K562 (cell line): Measurements from ENCODE around the gene TRAF3. TPM values are rescaled to one million over a fixed set of nuclear protein-coding genes. Genes with fewer than 3 reads are reported as not detected.

Experiments
- ATAC-seq: fragments of 200-7000 bp; cut with Tn5 transposase; 3 replicates; pipeline ENCODE4 v1.9.1; 2020; ENCODE audit warnings: moderate library complexity
- BruUV-seq: library from RNA; stranded (reverse); fragments of 400-500 nt; replicated peaks from 2 replicates; lab custom pipeline; 2021; lab: Mats Ljungman, UMichigan
- CTCF ChIA-PET: fragments of 300-600 bp; formaldehyde crosslinking; extraction: SDS; loops from one replicate; lab custom pipeline; 2021; ENCODE audit warnings: low intra/inter-chr PET ratio; lab: Yijun Ruan, JAX
- POLR2A ChIA-PET: fragments of 300-600, 350-650 bp; sonication (Branson Sonifier 250); formaldehyde crosslinking; extraction: SDS; loops from one replicate; lab custom pipeline; 2021; ENCODE audit warnings: antibody characterized with exemption, inconsistent platforms; lab: Yijun Ruan, JAX
- DNase-seq, 4 experiments: peaks; one replicate each; pipeline versions ENCODE4 v3.0.0 to v3.0.0-alpha.2; 2011 to 2018; ENCODE audit warnings: low spot score in 3 of 4, mixed read lengths in 3 of 4; ENCODE audit errors: extremely low read depth in 1 of 4
- FAIRE-seq: peaks from 2 replicates; lab custom pipeline; 2011; peaks lifted over from hg19 to GRCh38; lab: Jason Lieb, UNC
- H2AFZ ChIP-seq: 2 replicates; pipeline ENCODE4 v1.6.0; 2011; ENCODE audit warnings: low read depth, low read length, control low read depth, inconsistent platforms
- H3K27ac ChIP-seq: fragments of 200-600 bp; 3 replicates; pipeline ENCODE4 v1.8.0; 2011; ENCODE audit warnings: low read depth, mild to moderate bottlenecking, control low read depth, inconsistent platforms, low read length, moderate library complexity, mixed read lengths; ENCODE audit errors: extremely low read depth
- H3K27me3 ChIP-seq, 2 experiments: fragments of 300-600 bp in 1 of 2; 2 replicates in 1 of 2; 3 replicates in 1 of 2; pipeline versions ENCODE4 v1.6.0 to v1.8.0; 2011; ENCODE audit warnings: inconsistent platforms in 2 of 2, low read length in 2 of 2, mild to moderate bottlenecking in 1 of 2, mixed read lengths in 1 of 2, moderate library complexity in 1 of 2; ENCODE audit not compliant: control insufficient read depth in 2 of 2, insufficient read depth in 2 of 2
- H3K36me3 ChIP-seq: fragments of 300-600 bp; 3 replicates; pipeline ENCODE4 v1.8.0; 2011; ENCODE audit warnings: mild to moderate bottlenecking, low read length, inconsistent platforms; ENCODE audit not compliant: control insufficient read depth, insufficient read depth
- H3K4me1 ChIP-seq, 2 experiments: fragments of 200-600 bp in 1 of 2; replicated peaks in 1 of 2; 2 replicates in 1 of 2; 3 replicates in 1 of 2; pipeline versions ENCODE4 v1.5.1 to v1.8.0; 2011; ENCODE audit warnings: inconsistent platforms in 2 of 2, low read length in 2 of 2, mild to moderate bottlenecking in 1 of 2, mixed read lengths in 1 of 2, moderate library complexity in 1 of 2; ENCODE audit not compliant: control insufficient read depth in 2 of 2, insufficient read depth in 2 of 2
- H3K4me2 ChIP-seq: 2 replicates; pipeline ENCODE4 v1.6.1; 2011; ENCODE audit warnings: low read length, control low read depth, inconsistent platforms, mixed read lengths; ENCODE audit not compliant: insufficient read depth
- H3K4me3 ChIP-seq: fragments of 200-600 bp; sonication (generic), shearing (Covaris generic); 2 replicates; pipeline ENCODE4 v1.5.1; 2016; ENCODE audit warnings: control low read depth, inconsistent platforms
- H3K79me2 ChIP-seq: fragments of 200-600 bp; 3 replicates; pipeline ENCODE4 v1.8.0; 2011; ENCODE audit warnings: low read length, inconsistent platforms; ENCODE audit not compliant: control insufficient read depth, insufficient read depth
- H3K9ac ChIP-seq, 2 experiments: 2 replicates each; pipeline versions ENCODE4 v1.6.0 to v1.6.1; 2011; ENCODE audit warnings: low read depth in 2 of 2, low read length in 2 of 2, control low read depth in 1 of 2, inconsistent platforms in 1 of 2, mild to moderate bottlenecking in 1 of 2, mixed read lengths in 1 of 2; ENCODE audit not compliant: insufficient read depth in 1 of 2
- H3K9me1 ChIP-seq: one replicate; pipeline ENCODE4 v1.6.0; 2011; ENCODE audit warnings: inconsistent platforms, mild to moderate bottlenecking, low read length, moderate library complexity; ENCODE audit not compliant: control insufficient read depth, insufficient read depth
- H3K9me3 ChIP-seq: replicated peaks from 2 replicates; pipeline ENCODE4 v1.5.1; 2011; ENCODE audit warnings: low read depth, low read length, inconsistent platforms; ENCODE audit not compliant: control insufficient read depth, insufficient read depth
- H4K20me1 ChIP-seq: replicated peaks from 2 replicates; pipeline ENCODE4 v1.6.1; 2011; ENCODE audit warnings: low read length, inconsistent platforms, mixed read lengths; ENCODE audit not compliant: control insufficient read depth, insufficient read depth
- BRD9 ChIP-seq: fragments of 450-650 bp; IDR thresholded peaks from 2 replicates; pipeline ENCODE4 v1.6.1; 2018; ENCODE audit warnings: low read depth; ENCODE audit not compliant: partially characterized antibody
- CBX3 ChIP-seq, 2 experiments: IDR thresholded peaks; 1 replicate in 1 of 2; 2 replicates in 1 of 2; pipeline ENCODE4 v1.6.1; 2012; ENCODE audit warnings: inconsistent platforms in 2 of 2, low read length in 2 of 2, borderline replicate concordance in 1 of 2, control low read depth in 1 of 2
- CEBPB ChIP-seq: fragments of 450-650 bp; IDR thresholded peaks from 2 replicates; pipeline ENCODE4 v1.6.1; 2016; ENCODE audit warnings: missing genetic modification characterization, missing compliant biosample characterization
- CHD2 ChIP-seq: IDR thresholded peaks from 2 replicates; pipeline ENCODE4 v1.6.1; 2011; ENCODE audit warnings: low read depth, low read length
- DPF2 ChIP-seq: fragments of 450-650 bp; IDR thresholded peaks from 2 replicates; pipeline ENCODE4 v1.6.1; 2016
- ELF1 ChIP-seq: fragments of 200-800 bp; sonication (Bioruptor generic); IDR thresholded peaks from 2 replicates; pipeline ENCODE4 v1.6.1; 2016; ENCODE audit warnings: missing genetic modification characterization, missing compliant biosample characterization
- FUS ChIP-seq: fragments of 200-400 bp; formaldehyde crosslinking; optimal IDR thresholded peaks from 2 replicates; pipeline ENCODE3; 2017; ENCODE audit warnings: low read depth, low read length
- GABPB2 ChIP-seq: fragments of 250-450 bp; sonication (Bioruptor Pico); conservative IDR thresholded peaks from 2 replicates; pipeline ENCODE4 v1.5.1; 2021; ENCODE audit warnings: mild to moderate bottlenecking
- KDM4B ChIP-seq, 2 experiments: fragments of 450-650 bp in 1 of 2; sonication (generic) in 1 of 2; IDR thresholded peaks; 2 replicates each; pipeline ENCODE4 v1.6.1; 2016 to 2017; ENCODE audit warnings: borderline replicate concordance in 2 of 2, antibody characterized with exemption in 1 of 2, low read depth in 1 of 2, mild to moderate bottlenecking in 1 of 2
- NELFE ChIP-seq: IDR thresholded peaks from 2 replicates; pipeline ENCODE4 v1.6.1; 2011; ENCODE audit warnings: mild to moderate bottlenecking; ENCODE audit not compliant: insufficient read depth, insufficient read length
- NR1H2 ChIP-seq: sonication (generic); formaldehyde crosslinking; IDR thresholded peaks from 2 replicates; pipeline ENCODE4 v1.4.0; 2020; ENCODE audit warnings: mild to moderate bottlenecking, missing genetic modification reagents
- NR2C2 ChIP-seq, 2 experiments: fragments of 200-800 bp in 1 of 2; sonication (Bioruptor generic) in 1 of 2; sonication (generic) in 1 of 2; formaldehyde crosslinking in 1 of 2; IDR thresholded peaks; 2 replicates each; pipeline versions ENCODE4 v1.6.1 to v1.8.0; 2016 to 2022; ENCODE audit warnings: mild to moderate bottlenecking in 1 of 2, missing compliant biosample characterization in 1 of 2, missing genetic modification characterization in 1 of 2, missing genetic modification reagents in 1 of 2
- NR3C1 ChIP-seq: sonication (generic); formaldehyde crosslinking; IDR thresholded peaks from 2 replicates; pipeline ENCODE4 v1.8.1; 2022; ENCODE audit warnings: missing genetic modification reagents
- SP1 ChIP-seq: sonication (generic); formaldehyde crosslinking; IDR thresholded peaks from 2 replicates; pipeline ENCODE4 v1.8.1; 2022; ENCODE audit warnings: mild to moderate bottlenecking, missing genetic modification reagents
- SRSF9 ChIP-seq: fragments of 200-400 bp; formaldehyde crosslinking; IDR thresholded peaks from 2 replicates; pipeline ENCODE4 v1.6.1; 2017; ENCODE audit warnings: low read depth, low read length, borderline replicate concordance
- TSC22D4 ChIP-seq: fragments of 450-650 bp; IDR thresholded peaks from 2 replicates; pipeline ENCODE4 v1.6.1; 2016; ENCODE audit warnings: missing genetic modification characterization, missing biosample characterization, control low read depth
- ZNF124 ChIP-seq: sonication (generic); formaldehyde crosslinking; IDR thresholded peaks from 2 replicates; pipeline ENCODE4 v1.8.1; 2022; ENCODE audit warnings: missing genetic modification reagents
- WGBS: fragments of 100-300 bp; shearing (Covaris generic); methylation state at CpG from one replicate; pipeline ENCODE4 v1.1.6; 2016; ENCODE audit warnings: low coverage, mixed read lengths; ENCODE audit not compliant: insufficient coverage; ENCODE audit errors: missing lambda C conversion rate; 5-methylcytosine and 5-hydroxymethylcytosine counted together
- in situ Hi-C: fragments of 300-500 bp; cut with MboI; formaldehyde crosslinking; loops from 4 replicates; pipeline ENCODE4 v1.15.0; 2018; ENCODE audit warnings: inconsistent platforms, mixed read lengths
- intact Hi-C: fragments of 100-400 bp; cut with micrococcal nuclease; formaldehyde crosslinking; loops from 2 replicates; pipeline ENCODE4 v1.14.2; 2022
- polyA plus RNA-seq, 8 experiments: library from polyadenylated mRNA; depleted of rRNA in 4 of 8; stranded (reverse) in 5 of 8; unstranded in 3 of 8; fragments of >200 nt; fragmentation: Nextera tagmentation in 2 of 8; fragmentation: Illumina TruSeq in 1 of 8; extraction: Ambion mirVana in 2 of 8; extraction: Trizol in 1 of 8; gene quantifications; 2 replicates each; pipeline versions ENCODE4 v1.2.1 to v1.2.3, GENCODE V29; 2011 to 2014; ENCODE audit warnings: inconsistent platforms in 1 of 8, missing spikeins in 1 of 8
- total RNA-seq, 7 experiments: library from RNA; depleted of rRNA in 6 of 7; stranded (reverse); fragments of >200 nt in 6 of 7; fragmentation: Illumina TruSeq in 2 of 7; extraction: Trizol in 2 of 7; gene quantifications; 2 replicates each; pipeline versions ENCODE4 v1.2.1 to v1.2.3, GENCODE V29; 2011 to 2021; ENCODE audit warnings: low replicate concordance in 1 of 7
- TF ChIP-seq, protein P1 (sequence below): IDR thresholded peaks from 2 replicates; pipeline ENCODE4 v1.6.1; 2014; ENCODE audit warnings: antibody characterized with exemption
- TF ChIP-seq, protein P2 (sequence below): fragments of 450-650 bp; IDR thresholded peaks from 2 replicates; pipeline ENCODE4 v1.6.1; 2018; ENCODE audit not compliant: partially characterized antibody

TRAF3 gene
- total and polyA plus RNA-seq, 9 of the 15 experiments (the other 6 are each of a cell fraction or from before 2014, with no cell fraction given) = 0.52 to 21.3 (median 9.9) TPM

DNA sequence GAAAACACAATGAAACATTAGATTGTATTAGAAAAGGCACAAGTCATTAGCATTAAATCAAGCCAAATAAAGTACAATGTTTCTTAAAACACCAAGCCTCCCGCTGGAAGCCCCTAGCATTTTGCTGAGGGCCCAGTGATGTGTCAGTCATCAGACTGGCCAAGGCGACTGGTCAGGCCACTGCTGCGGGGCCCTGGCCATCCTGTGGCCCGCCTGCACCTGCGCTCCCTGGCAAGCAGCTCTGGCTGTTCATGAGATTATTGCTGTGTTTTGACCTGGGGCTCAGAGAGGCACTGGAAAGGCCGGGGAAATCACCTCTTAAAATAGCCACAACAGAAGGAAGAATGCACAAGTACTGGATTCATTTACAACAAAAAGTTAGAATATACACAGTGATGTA is 121.0 kb downstream of the TRAF3 start:
- no peaks in the 10 kb centered on the region for H3K79me2 ChIP-seq
- H3K9me1 ChIP-seq = no peaks in the 10 kb centered on the region
- DNase-seq (no peak), ATAC-seq (no peak), FAIRE-seq (no peak)
- H3K9ac ChIP-seq = peak overlapping the region in 1 of 2 experiments; percentile 35; a peak in 1 of 4 replicates
- no peak overlapping the region for H3K4me2 ChIP-seq
- WGBS = 84% methylated on average over 6 of the region's 6 CpGs
- no peaks in the 10 kb centered on the region for H3K27me3 ChIP-seq
- CTCF ChIA-PET = no interaction called here
- no peak overlapping the region for H3K4me3 ChIP-seq
- no peak overlapping the region for H2AFZ ChIP-seq
- no TSS peak for BruUV-seq
- H3K36me3 ChIP-seq = peaks cover 19% of the 10 kb centered on the region; the same call in 1 of the 3 replicates
- no peaks in the 10 kb centered on the region for H4K20me1 ChIP-seq
- no peaks in the 10 kb centered on the region for H3K9me3 ChIP-seq
- peaks cover 0 to 5% of the 10 kb centered on the region in 2 experiments; a peak in 2 of 5 replicates for H3K4me1 ChIP-seq
- intact Hi-C loops (no loop called here), in situ Hi-C loops (no loop called here)
- H3K27ac ChIP-seq = no peak overlapping the region
- POLR2A ChIA-PET = no interaction called here
- TF ChIP-seq ELF1 (tag) = no peak
- TF ChIP-seq NR2C2 (CRISPR knock-in tag; IDR thresholded peaks at IDR 0.05) = no peak
- TF ChIP-seq NR2C2 (tag; IDR thresholded peaks at IDR 0.05) = no peak
- no peak for TF ChIP-seq KDM4B (IDR thresholded peaks at IDR 0.05; ENCODE audit: borderline replicate concordance in 2 of 2, low read depth in 1 of 2)
- TF ChIP-seq SP1 = no peak
- TF ChIP-seq ZNF124 (CRISPR knock-in tag) = no peak
- no peak for TF ChIP-seq GABPB2
- no peak for TF ChIP-seq CHD2
- TF ChIP-seq, protein P1, sequence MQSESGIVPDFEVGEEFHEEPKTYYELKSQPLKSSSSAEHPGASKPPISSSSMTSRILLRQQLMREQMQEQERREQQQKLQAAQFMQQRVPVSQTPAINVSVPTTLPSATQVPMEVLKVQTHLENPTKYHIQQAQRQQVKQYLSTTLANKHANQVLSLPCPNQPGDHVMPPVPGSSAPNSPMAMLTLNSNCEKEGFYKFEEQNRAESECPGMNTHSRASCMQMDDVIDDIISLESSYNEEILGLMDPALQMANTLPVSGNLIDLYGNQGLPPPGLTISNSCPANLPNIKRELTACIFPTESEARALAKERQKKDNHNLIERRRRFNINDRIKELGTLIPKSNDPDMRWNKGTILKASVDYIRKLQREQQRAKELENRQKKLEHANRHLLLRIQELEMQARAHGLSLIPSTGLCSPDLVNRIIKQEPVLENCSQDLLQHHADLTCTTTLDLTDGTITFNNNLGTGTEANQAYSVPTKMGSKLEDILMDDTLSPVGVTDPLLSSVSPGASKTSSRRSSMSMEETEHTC = no peak
- no peak for TF ChIP-seq BRD9
- TF ChIP-seq NR3C1 (CRISPR knock-in tag) = no peak
- TF ChIP-seq DPF2 = no peak
- TF ChIP-seq, protein P2, sequence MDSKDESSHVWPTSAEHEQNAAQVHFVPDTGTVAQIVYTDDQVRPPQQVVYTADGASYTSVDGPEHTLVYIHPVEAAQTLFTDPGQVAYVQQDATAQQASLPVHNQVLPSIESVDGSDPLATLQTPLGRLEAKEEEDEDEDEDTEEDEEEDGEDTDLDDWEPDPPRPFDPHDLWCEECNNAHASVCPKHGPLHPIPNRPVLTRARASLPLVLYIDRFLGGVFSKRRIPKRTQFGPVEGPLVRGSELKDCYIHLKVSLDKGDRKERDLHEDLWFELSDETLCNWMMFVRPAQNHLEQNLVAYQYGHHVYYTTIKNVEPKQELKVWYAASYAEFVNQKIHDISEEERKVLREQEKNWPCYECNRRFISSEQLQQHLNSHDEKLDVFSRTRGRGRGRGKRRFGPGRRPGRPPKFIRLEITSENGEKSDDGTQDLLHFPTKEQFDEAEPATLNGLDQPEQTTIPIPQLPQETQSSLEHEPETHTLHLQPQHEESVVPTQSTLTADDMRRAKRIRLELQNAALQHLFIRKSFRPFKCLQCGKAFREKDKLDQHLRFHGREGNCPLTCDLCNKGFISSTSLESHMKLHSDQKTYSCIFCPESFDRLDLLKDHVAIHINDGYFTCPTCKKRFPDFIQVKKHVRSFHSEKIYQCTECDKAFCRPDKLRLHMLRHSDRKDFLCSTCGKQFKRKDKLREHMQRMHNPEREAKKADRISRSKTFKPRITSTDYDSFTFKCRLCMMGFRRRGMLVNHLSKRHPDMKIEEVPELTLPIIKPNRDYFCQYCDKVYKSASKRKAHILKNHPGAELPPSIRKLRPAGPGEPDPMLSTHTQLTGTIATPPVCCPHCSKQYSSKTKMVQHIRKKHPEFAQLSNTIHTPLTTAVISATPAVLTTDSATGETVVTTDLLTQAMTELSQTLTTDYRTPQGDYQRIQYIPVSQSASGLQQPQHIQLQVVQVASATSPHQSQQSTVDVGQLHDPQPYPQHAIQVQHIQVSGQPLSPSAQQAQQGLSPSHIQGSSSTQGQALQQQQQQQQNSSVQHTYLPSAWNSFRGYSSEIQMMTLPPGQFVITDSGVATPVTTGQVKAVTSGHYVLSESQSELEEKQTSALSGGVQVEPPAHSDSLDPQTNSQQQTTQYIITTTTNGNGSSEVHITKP = no peak
- TF ChIP-seq CEBPB (tag) = no peak
- TF ChIP-seq CBX3 (IDR thresholded peaks at IDR 0.05; ENCODE audit: borderline replicate concordance in 1 of 2, low read length in 2 of 2) = no peak
- TF ChIP-seq NELFE = no peak
- no peak for TF ChIP-seq NR1H2
- TF ChIP-seq SRSF9 = no peak
- TF ChIP-seq TSC22D4 (tag) = no peak
- TF ChIP-seq FUS = no peak
